K562 (cell line): ENCODE results near the gene SCFD1. TPM values are rescaled to one million over a fixed set of nuclear protein-coding genes. Genes with fewer than 3 reads are reported as not detected.

Experiments
- ATAC-seq: fragments of 200-7000 bp; cut with Tn5 transposase; 3 replicates; pipeline ENCODE4 v1.9.1; 2020; ENCODE audit warnings: moderate library complexity
- BruUV-seq: library from RNA; stranded (reverse); fragments of 400-500 nt; replicated peaks from 2 replicates; lab custom pipeline; 2021; lab: Mats Ljungman, UMichigan
- CTCF ChIA-PET: fragments of 300-600 bp; formaldehyde crosslinking; extraction: SDS; loops from one replicate; lab custom pipeline; 2021; ENCODE audit warnings: low intra/inter-chr PET ratio; lab: Yijun Ruan, JAX
- POLR2A ChIA-PET: fragments of 300-600, 350-650 bp; sonication (Branson Sonifier 250); formaldehyde crosslinking; extraction: SDS; loops from one replicate; lab custom pipeline; 2021; ENCODE audit warnings: antibody characterized with exemption, inconsistent platforms; lab: Yijun Ruan, JAX
- DNase-seq, 4 experiments: peaks; one replicate each; pipeline versions ENCODE4 v3.0.0 to v3.0.0-alpha.2; 2011 to 2018; ENCODE audit warnings: low spot score in 3 of 4, mixed read lengths in 3 of 4; ENCODE audit errors: extremely low read depth in 1 of 4
- FAIRE-seq: peaks from 2 replicates; lab custom pipeline; 2011; peaks lifted over from hg19 to GRCh38; lab: Jason Lieb, UNC
- H2AFZ ChIP-seq: 2 replicates; pipeline ENCODE4 v1.6.0; 2011; ENCODE audit warnings: low read depth, low read length, control low read depth, inconsistent platforms
- H3K27ac ChIP-seq: fragments of 200-600 bp; 3 replicates; pipeline ENCODE4 v1.8.0; 2011; ENCODE audit warnings: low read depth, mild to moderate bottlenecking, control low read depth, inconsistent platforms, low read length, moderate library complexity, mixed read lengths; ENCODE audit errors: extremely low read depth
- H3K27me3 ChIP-seq, 2 experiments: fragments of 300-600 bp in 1 of 2; 2 replicates in 1 of 2; 3 replicates in 1 of 2; pipeline versions ENCODE4 v1.6.0 to v1.8.0; 2011; ENCODE audit warnings: inconsistent platforms in 2 of 2, low read length in 2 of 2, mild to moderate bottlenecking in 1 of 2, mixed read lengths in 1 of 2, moderate library complexity in 1 of 2; ENCODE audit not compliant: control insufficient read depth in 2 of 2, insufficient read depth in 2 of 2
- H3K36me3 ChIP-seq: fragments of 300-600 bp; 3 replicates; pipeline ENCODE4 v1.8.0; 2011; ENCODE audit warnings: mild to moderate bottlenecking, low read length, inconsistent platforms; ENCODE audit not compliant: control insufficient read depth, insufficient read depth
- H3K4me1 ChIP-seq, 2 experiments: fragments of 200-600 bp in 1 of 2; replicated peaks in 1 of 2; 2 replicates in 1 of 2; 3 replicates in 1 of 2; pipeline versions ENCODE4 v1.5.1 to v1.8.0; 2011; ENCODE audit warnings: inconsistent platforms in 2 of 2, low read length in 2 of 2, mild to moderate bottlenecking in 1 of 2, mixed read lengths in 1 of 2, moderate library complexity in 1 of 2; ENCODE audit not compliant: control insufficient read depth in 2 of 2, insufficient read depth in 2 of 2
- H3K4me2 ChIP-seq: 2 replicates; pipeline ENCODE4 v1.6.1; 2011; ENCODE audit warnings: low read length, control low read depth, inconsistent platforms, mixed read lengths; ENCODE audit not compliant: insufficient read depth
- H3K4me3 ChIP-seq: fragments of 200-600 bp; sonication (generic), shearing (Covaris generic); 2 replicates; pipeline ENCODE4 v1.5.1; 2016; ENCODE audit warnings: control low read depth, inconsistent platforms
- H3K79me2 ChIP-seq: fragments of 200-600 bp; 3 replicates; pipeline ENCODE4 v1.8.0; 2011; ENCODE audit warnings: low read length, inconsistent platforms; ENCODE audit not compliant: control insufficient read depth, insufficient read depth
- H3K9ac ChIP-seq, 2 experiments: 2 replicates each; pipeline versions ENCODE4 v1.6.0 to v1.6.1; 2011; ENCODE audit warnings: low read depth in 2 of 2, low read length in 2 of 2, control low read depth in 1 of 2, inconsistent platforms in 1 of 2, mild to moderate bottlenecking in 1 of 2, mixed read lengths in 1 of 2; ENCODE audit not compliant: insufficient read depth in 1 of 2
- H3K9me1 ChIP-seq: one replicate; pipeline ENCODE4 v1.6.0; 2011; ENCODE audit warnings: inconsistent platforms, mild to moderate bottlenecking, low read length, moderate library complexity; ENCODE audit not compliant: control insufficient read depth, insufficient read depth
- H3K9me3 ChIP-seq: replicated peaks from 2 replicates; pipeline ENCODE4 v1.5.1; 2011; ENCODE audit warnings: low read depth, low read length, inconsistent platforms; ENCODE audit not compliant: control insufficient read depth, insufficient read depth
- H4K20me1 ChIP-seq: replicated peaks from 2 replicates; pipeline ENCODE4 v1.6.1; 2011; ENCODE audit warnings: low read length, inconsistent platforms, mixed read lengths; ENCODE audit not compliant: control insufficient read depth, insufficient read depth
- CBX3 ChIP-seq, 2 experiments: IDR thresholded peaks; 1 replicate in 1 of 2; 2 replicates in 1 of 2; pipeline ENCODE4 v1.6.1; 2012; ENCODE audit warnings: inconsistent platforms in 2 of 2, low read length in 2 of 2, borderline replicate concordance in 1 of 2, control low read depth in 1 of 2
- CREB3 ChIP-seq: fragments of 450-650 bp; conservative IDR thresholded peaks from 2 replicates; pipeline ENCODE4 v1.6.1; 2016; ENCODE audit warnings: missing genetic modification characterization, low read depth, mild to moderate bottlenecking, missing compliant biosample characterization, moderate library complexity
- ILF3 ChIP-seq: fragments of 450-650 bp; IDR thresholded peaks from 2 replicates; pipeline ENCODE4 v1.6.1; 2018; ENCODE audit warnings: antibody characterized with exemption, mild to moderate bottlenecking, moderate library complexity, borderline replicate concordance
- TCF3 ChIP-seq: sonication (generic); formaldehyde crosslinking; IDR thresholded peaks from 2 replicates; pipeline ENCODE4 v1.4.0; 2020; ENCODE audit warnings: mild to moderate bottlenecking, missing genetic modification reagents
- TRIM24 ChIP-seq, 2 experiments: fragments of 450-650 bp; IDR thresholded peaks; 2 replicates each; pipeline ENCODE4 v1.6.1; 2016
- TRIM28 ChIP-seq: fragments of 450-650 bp; IDR thresholded peaks from 2 replicates; pipeline ENCODE4 v1.6.1; 2017
- XRCC3 ChIP-seq: fragments of 450-650 bp; IDR thresholded peaks from 2 replicates; pipeline ENCODE4 v1.6.1; 2017; ENCODE audit warnings: mild to moderate bottlenecking, moderate library complexity
- WGBS: fragments of 100-300 bp; shearing (Covaris generic); methylation state at CpG from one replicate; pipeline ENCODE4 v1.1.6; 2016; ENCODE audit warnings: low coverage, mixed read lengths; ENCODE audit not compliant: insufficient coverage; ENCODE audit errors: missing lambda C conversion rate; 5-methylcytosine and 5-hydroxymethylcytosine counted together
- in situ Hi-C: fragments of 300-500 bp; cut with MboI; formaldehyde crosslinking; loops from 4 replicates; pipeline ENCODE4 v1.15.0; 2018; ENCODE audit warnings: inconsistent platforms, mixed read lengths
- intact Hi-C: fragments of 100-400 bp; cut with micrococcal nuclease; formaldehyde crosslinking; loops from 2 replicates; pipeline ENCODE4 v1.14.2; 2022
- polyA plus RNA-seq, 8 experiments: library from polyadenylated mRNA; depleted of rRNA in 4 of 8; stranded (reverse) in 5 of 8; unstranded in 3 of 8; fragments of >200 nt; fragmentation: Nextera tagmentation in 2 of 8; fragmentation: Illumina TruSeq in 1 of 8; extraction: Ambion mirVana in 2 of 8; extraction: Trizol in 1 of 8; gene quantifications; 2 replicates each; pipeline versions ENCODE4 v1.2.1 to v1.2.3, GENCODE V29; 2011 to 2014; ENCODE audit warnings: inconsistent platforms in 1 of 8, missing spikeins in 1 of 8
- total RNA-seq, 7 experiments: library from RNA; depleted of rRNA in 6 of 7; stranded (reverse); fragments of >200 nt in 6 of 7; fragmentation: Illumina TruSeq in 2 of 7; extraction: Trizol in 2 of 7; gene quantifications; 2 replicates each; pipeline versions ENCODE4 v1.2.1 to v1.2.3, GENCODE V29; 2011 to 2021; ENCODE audit warnings: low replicate concordance in 1 of 7

The SCFD1 gene
- total and polyA plus RNA-seq, 9 of the 15 experiments (the other 6 are each of a cell fraction or from before 2014, with no cell fraction given), result 48.9 to 112 (median 75.2) TPM

- 0% methylated on average over 1 of the region's 1 CpG for WGBS
- FAIRE-seq, result no peak
- H3K27ac ChIP-seq, result no peak overlapping the region
- no peaks in the 10 kb centered on the region for H3K36me3 ChIP-seq
- ChIA-PET CTCF (no interaction called here), POLR2A (no interaction called here)
- no peaks in the 10 kb centered on the region for H3K9me1 ChIP-seq
- no TSS peak for BruUV-seq
- in situ Hi-C loops (no loop called here), intact Hi-C loops (loop anchor here (5.0 kb wide), 1 partner anchor 108 kb away; the partner anchor contains the start of gene COCH)
- TF ChIP-seq TRIM28, result peak; percentile 86
- peak; percentile 67 to 75 for TF ChIP-seq TRIM24 (IDR thresholded peaks at IDR 0.05)
- peak in 1 of 2 experiments; percentile 45; a peak in 1 of 3 replicates for TF ChIP-seq CBX3 (IDR thresholded peaks at IDR 0.05; ENCODE audit: borderline replicate concordance in 1 of 2, low read length in 2 of 2)
- no peak for TF ChIP-seq TCF3 (CRISPR knock-in tag)
- TF ChIP-seq ILF3, result no peak
- no peak for TF ChIP-seq CREB3 (tag)
- 0 out of 2 replicates have a peak, but pooled peaks have one; percentile 19 for TF ChIP-seq XRCC3
- H3K9ac ChIP-seq, result no peak overlapping the region
- H3K27me3 ChIP-seq, result no peaks in the 10 kb centered on the region
- H3K4me2 ChIP-seq, result no peak overlapping the region
- DNase-seq, result no peak
- no peak overlapping the region for H3K4me3 ChIP-seq
- H3K4me1 ChIP-seq, result no peaks in the 10 kb centered on the region
- no peak for ATAC-seq
- H4K20me1 ChIP-seq, result no peaks in the 10 kb centered on the region
- H3K9me3 ChIP-seq, result peaks cover 2% of the 10 kb centered on the region; the same call in 1 of the 2 replicates
- H2AFZ ChIP-seq, result no peak overlapping the region
- no peaks in the 10 kb centered on the region for H3K79me2 ChIP-seq
Measured at GRCh38 chr14:30763891-30764290, 141.8 kb downstream of the SCFD1 start.
